C4-2B (cell line): ENCODE measurements around the gene C4orf54.

Experiments
- H3K27ac ChIP-seq: fragments of 450-650 bp; 2 replicates; pipeline ENCODE4 v1.5.1; 2017
- ZFX ChIP-seq: fragments of 450-650 bp; IDR thresholded peaks from 2 replicates; pipeline ENCODE4 v1.6.1; 2017
- TF ChIP-seq, protein P1 (sequence below): fragments of 450-650 bp; conservative IDR thresholded peaks from 2 replicates; pipeline ENCODE4 v1.5.1; 2017; ENCODE audit warnings: mild to moderate bottlenecking

C4orf54 gene

DNA sequence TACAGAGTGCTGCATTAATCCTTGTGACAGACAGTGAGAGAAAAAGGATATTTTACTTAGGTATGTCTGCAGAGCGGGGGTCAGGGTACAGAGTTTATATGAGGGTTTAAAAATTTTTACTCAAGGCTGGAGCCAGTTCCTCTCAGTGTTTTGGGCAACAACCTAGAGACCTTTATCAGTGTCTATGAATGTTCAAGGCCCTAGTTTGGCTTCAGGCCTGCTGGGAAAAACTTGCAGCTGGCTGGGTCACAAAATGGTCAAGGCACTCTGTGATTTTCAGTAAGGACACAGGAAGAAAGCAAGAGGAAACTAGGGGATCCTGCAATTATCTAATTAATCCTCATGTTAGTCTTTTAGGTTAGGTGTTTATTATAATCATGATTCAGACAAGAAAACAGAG is 10.8 kb upstream of the C4orf54 start:
- H3K27ac ChIP-seq, result no peak overlapping the region
- TF ChIP-seq, protein P1, sequence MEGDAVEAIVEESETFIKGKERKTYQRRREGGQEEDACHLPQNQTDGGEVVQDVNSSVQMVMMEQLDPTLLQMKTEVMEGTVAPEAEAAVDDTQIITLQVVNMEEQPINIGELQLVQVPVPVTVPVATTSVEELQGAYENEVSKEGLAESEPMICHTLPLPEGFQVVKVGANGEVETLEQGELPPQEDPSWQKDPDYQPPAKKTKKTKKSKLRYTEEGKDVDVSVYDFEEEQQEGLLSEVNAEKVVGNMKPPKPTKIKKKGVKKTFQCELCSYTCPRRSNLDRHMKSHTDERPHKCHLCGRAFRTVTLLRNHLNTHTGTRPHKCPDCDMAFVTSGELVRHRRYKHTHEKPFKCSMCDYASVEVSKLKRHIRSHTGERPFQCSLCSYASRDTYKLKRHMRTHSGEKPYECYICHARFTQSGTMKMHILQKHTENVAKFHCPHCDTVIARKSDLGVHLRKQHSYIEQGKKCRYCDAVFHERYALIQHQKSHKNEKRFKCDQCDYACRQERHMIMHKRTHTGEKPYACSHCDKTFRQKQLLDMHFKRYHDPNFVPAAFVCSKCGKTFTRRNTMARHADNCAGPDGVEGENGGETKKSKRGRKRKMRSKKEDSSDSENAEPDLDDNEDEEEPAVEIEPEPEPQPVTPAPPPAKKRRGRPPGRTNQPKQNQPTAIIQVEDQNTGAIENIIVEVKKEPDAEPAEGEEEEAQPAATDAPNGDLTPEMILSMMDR, result no peak
- TF ChIP-seq ZFX, result no peak

DNA sequence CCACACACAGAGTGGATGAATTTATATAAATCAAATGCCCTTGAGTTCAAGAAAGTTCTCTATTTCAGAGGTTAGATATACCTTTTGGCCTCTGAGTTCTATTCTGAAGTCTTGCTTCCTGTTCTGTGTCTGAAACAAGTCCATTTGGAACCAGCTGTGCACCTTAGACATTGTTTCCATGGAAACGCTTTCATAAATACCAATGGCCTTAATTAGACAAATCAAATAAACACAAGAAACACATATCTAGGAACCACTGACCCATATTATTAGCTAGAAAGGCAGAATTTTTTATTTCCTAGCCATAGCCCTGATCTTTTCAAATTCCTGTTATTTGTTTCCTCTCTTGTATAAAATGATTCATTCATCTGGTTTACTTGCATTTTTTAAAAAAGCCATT is 8.4 kb upstream of the C4orf54 start:
- TF ChIP-seq, protein P1, result no peak
- no peak for TF ChIP-seq ZFX
- no peak overlapping the region for H3K27ac ChIP-seq

DNA sequence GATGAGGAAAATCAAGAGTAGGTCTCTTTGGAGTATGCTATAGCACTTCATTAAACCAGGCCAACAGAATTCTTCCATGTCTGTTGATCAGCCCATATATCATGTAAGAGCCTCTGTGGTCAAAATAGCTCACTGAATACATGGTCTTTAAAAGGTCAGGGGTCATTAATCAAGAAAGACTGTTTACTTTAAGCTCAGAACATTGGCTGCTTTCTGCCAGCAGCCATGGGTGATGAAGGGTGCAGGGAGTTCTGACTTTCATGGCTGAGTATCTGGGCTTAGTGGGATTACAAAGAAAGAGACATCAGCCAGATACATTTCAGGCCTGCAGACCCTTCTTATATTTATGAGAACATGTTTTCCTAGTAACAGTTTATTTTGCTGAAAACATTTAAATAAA is 7.1 kb upstream of the C4orf54 start:
- TF ChIP-seq, protein P1, result no peak
- no peak for TF ChIP-seq ZFX
- no peak overlapping the region for H3K27ac ChIP-seq

DNA sequence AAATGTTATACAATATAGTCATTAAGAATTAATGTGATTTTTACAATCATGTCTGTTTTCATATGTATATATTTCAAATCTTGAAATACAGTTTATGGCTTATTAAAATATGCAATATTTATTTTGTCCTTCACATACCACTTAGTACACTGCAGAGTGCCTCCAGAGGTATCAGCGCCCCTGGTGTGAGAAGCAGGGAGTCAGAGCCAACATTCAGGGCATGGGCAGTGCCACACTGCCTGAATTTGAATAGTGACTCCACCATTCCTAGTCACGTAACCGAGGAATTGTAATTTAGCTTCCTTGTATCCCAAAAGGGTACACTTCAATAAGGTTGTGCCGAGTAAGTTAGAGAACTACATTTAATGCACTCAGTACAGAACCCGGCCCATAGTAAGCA is 4.3 kb upstream of the C4orf54 start:
- no peak overlapping the region for H3K27ac ChIP-seq
- no peak for TF ChIP-seq ZFX
- TF ChIP-seq, protein P1, result no peak

DNA sequence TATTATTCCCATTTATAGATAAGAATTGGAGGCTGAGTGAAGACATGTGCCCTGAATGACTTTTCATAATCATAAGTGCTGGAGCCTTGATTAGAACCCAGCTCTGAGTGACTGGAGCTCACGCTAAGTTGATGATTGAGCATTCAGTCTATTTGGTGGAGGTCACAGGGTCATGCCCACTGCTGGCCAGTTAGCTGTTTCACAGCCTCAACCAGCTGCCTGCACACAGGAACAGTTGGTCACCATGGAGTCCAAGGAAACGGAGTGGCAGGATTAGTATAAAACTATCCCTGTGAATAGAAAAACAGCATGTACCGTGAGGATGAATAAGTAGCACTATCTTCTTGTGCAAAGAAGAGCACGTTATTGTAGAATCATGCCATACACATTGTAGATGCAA is 1.0 kb upstream of the C4orf54 start:
- H3K27ac ChIP-seq, result no peak overlapping the region
- TF ChIP-seq, protein P1, result no peak
- TF ChIP-seq ZFX, result no peak

DNA sequence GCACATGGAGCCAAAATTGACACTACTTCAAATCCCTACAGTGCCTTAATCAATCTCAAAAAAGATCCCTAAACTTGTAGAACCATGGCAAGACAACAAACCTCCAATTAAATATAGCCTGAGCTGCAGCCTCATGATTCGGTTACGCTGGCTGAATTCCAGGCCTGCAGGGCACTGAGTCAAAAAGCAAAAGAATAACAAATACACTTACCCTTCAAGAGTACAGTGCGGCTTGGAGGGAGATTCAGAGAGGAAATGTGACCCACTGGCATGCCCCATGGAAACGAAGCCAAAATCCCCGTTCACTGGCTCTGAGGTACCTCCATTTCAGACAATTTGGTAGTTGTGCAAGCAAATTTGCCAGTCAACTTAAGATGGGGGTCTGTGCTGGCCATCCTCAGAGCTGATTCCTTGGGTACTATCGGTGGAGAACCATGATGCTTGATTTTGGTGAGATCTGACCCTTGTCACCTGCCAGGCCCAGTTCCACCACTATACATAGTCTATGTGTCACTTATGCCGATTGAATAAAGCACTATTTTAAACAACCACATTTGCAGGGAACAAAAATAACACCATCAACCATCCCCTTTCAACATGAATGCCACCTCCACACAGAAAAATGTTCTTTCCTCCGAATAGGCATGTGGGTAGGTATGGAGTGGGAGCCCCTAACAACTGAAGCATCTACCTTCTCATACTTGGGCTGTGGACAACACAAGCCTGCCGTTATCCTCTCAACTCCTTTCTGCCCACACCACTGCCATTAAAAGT is 2.1 kb downstream of the C4orf54 start:
- no peak overlapping the region for H3K27ac ChIP-seq
- TF ChIP-seq ZFX, result no peak
- TF ChIP-seq, protein P1, result no peak

DNA sequence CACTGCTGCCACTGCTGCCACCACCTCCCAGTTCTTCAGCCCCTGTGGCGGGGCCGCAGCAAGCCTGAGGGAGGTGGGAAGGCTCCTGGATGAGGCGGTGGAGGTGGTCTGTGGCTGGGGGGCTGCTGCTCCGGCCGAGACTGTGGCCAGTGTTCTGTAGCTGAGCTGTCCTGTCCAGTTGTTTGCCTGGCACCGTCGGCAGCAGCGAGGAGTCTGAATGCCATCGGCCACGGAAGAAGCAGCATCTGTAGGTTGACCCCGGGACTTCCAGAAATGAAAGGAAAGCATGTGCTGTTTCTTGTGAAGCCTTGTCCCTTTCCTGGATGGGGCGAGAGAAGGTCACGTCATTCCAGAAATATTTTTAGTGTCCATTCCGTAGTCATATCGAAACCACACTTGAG is 3.3 kb downstream of the C4orf54 start:
- TF ChIP-seq, protein P1, result no peak
- TF ChIP-seq ZFX, result no peak

More for the DNA sequence above, 3.3 kb downstream of the C4orf54 start:
- no peak overlapping the region for H3K27ac ChIP-seq
